K562 (cell line): ENCODE measurements around the gene MAP2K6. TPM values are rescaled to one million over a fixed set of nuclear protein-coding genes. Genes with fewer than 3 reads are reported as not detected.

Source experiments
- ATAC-seq: fragments of 200-7000 bp; cut with Tn5 transposase; 3 replicates; pipeline ENCODE4 v1.9.1; 2020; ENCODE audit warnings: moderate library complexity
- BruUV-seq: library from RNA; stranded (reverse); fragments of 400-500 nt; replicated peaks from 2 replicates; lab custom pipeline; 2021; lab: Mats Ljungman, UMichigan
- CTCF ChIA-PET: fragments of 300-600 bp; formaldehyde crosslinking; extraction: SDS; loops from one replicate; lab custom pipeline; 2021; ENCODE audit warnings: low intra/inter-chr PET ratio; lab: Yijun Ruan, JAX
- POLR2A ChIA-PET: fragments of 300-600, 350-650 bp; sonication (Branson Sonifier 250); formaldehyde crosslinking; extraction: SDS; loops from one replicate; lab custom pipeline; 2021; ENCODE audit warnings: antibody characterized with exemption, inconsistent platforms; lab: Yijun Ruan, JAX
- DNase-seq, 4 experiments: peaks; one replicate each; pipeline versions ENCODE4 v3.0.0 to v3.0.0-alpha.2; 2011 to 2018; ENCODE audit warnings: low spot score in 3 of 4, mixed read lengths in 3 of 4; ENCODE audit errors: extremely low read depth in 1 of 4
- FAIRE-seq: peaks from 2 replicates; lab custom pipeline; 2011; peaks lifted over from hg19 to GRCh38; lab: Jason Lieb, UNC
- H2AFZ ChIP-seq: 2 replicates; pipeline ENCODE4 v1.6.0; 2011; ENCODE audit warnings: low read depth, low read length, control low read depth, inconsistent platforms
- H3K27ac ChIP-seq: fragments of 200-600 bp; 3 replicates; pipeline ENCODE4 v1.8.0; 2011; ENCODE audit warnings: low read depth, mild to moderate bottlenecking, control low read depth, inconsistent platforms, low read length, moderate library complexity, mixed read lengths; ENCODE audit errors: extremely low read depth
- H3K27me3 ChIP-seq, 2 experiments: fragments of 300-600 bp in 1 of 2; 2 replicates in 1 of 2; 3 replicates in 1 of 2; pipeline versions ENCODE4 v1.6.0 to v1.8.0; 2011; ENCODE audit warnings: inconsistent platforms in 2 of 2, low read length in 2 of 2, mild to moderate bottlenecking in 1 of 2, mixed read lengths in 1 of 2, moderate library complexity in 1 of 2; ENCODE audit not compliant: control insufficient read depth in 2 of 2, insufficient read depth in 2 of 2
- H3K36me3 ChIP-seq: fragments of 300-600 bp; 3 replicates; pipeline ENCODE4 v1.8.0; 2011; ENCODE audit warnings: mild to moderate bottlenecking, low read length, inconsistent platforms; ENCODE audit not compliant: control insufficient read depth, insufficient read depth
- H3K4me1 ChIP-seq, 2 experiments: fragments of 200-600 bp in 1 of 2; replicated peaks in 1 of 2; 2 replicates in 1 of 2; 3 replicates in 1 of 2; pipeline versions ENCODE4 v1.5.1 to v1.8.0; 2011; ENCODE audit warnings: inconsistent platforms in 2 of 2, low read length in 2 of 2, mild to moderate bottlenecking in 1 of 2, mixed read lengths in 1 of 2, moderate library complexity in 1 of 2; ENCODE audit not compliant: control insufficient read depth in 2 of 2, insufficient read depth in 2 of 2
- H3K4me2 ChIP-seq: 2 replicates; pipeline ENCODE4 v1.6.1; 2011; ENCODE audit warnings: low read length, control low read depth, inconsistent platforms, mixed read lengths; ENCODE audit not compliant: insufficient read depth
- H3K4me3 ChIP-seq: fragments of 200-600 bp; sonication (generic), shearing (Covaris generic); 2 replicates; pipeline ENCODE4 v1.5.1; 2016; ENCODE audit warnings: control low read depth, inconsistent platforms
- H3K79me2 ChIP-seq: fragments of 200-600 bp; 3 replicates; pipeline ENCODE4 v1.8.0; 2011; ENCODE audit warnings: low read length, inconsistent platforms; ENCODE audit not compliant: control insufficient read depth, insufficient read depth
- H3K9ac ChIP-seq, 2 experiments: 2 replicates each; pipeline versions ENCODE4 v1.6.0 to v1.6.1; 2011; ENCODE audit warnings: low read depth in 2 of 2, low read length in 2 of 2, control low read depth in 1 of 2, inconsistent platforms in 1 of 2, mild to moderate bottlenecking in 1 of 2, mixed read lengths in 1 of 2; ENCODE audit not compliant: insufficient read depth in 1 of 2
- H3K9me1 ChIP-seq: one replicate; pipeline ENCODE4 v1.6.0; 2011; ENCODE audit warnings: inconsistent platforms, mild to moderate bottlenecking, low read length, moderate library complexity; ENCODE audit not compliant: control insufficient read depth, insufficient read depth
- H3K9me3 ChIP-seq: replicated peaks from 2 replicates; pipeline ENCODE4 v1.5.1; 2011; ENCODE audit warnings: low read depth, low read length, inconsistent platforms; ENCODE audit not compliant: control insufficient read depth, insufficient read depth
- H4K20me1 ChIP-seq: replicated peaks from 2 replicates; pipeline ENCODE4 v1.6.1; 2011; ENCODE audit warnings: low read length, inconsistent platforms, mixed read lengths; ENCODE audit not compliant: control insufficient read depth, insufficient read depth
- CEBPB ChIP-seq: fragments of 450-650 bp; IDR thresholded peaks from 2 replicates; pipeline ENCODE4 v1.6.1; 2016; ENCODE audit warnings: missing genetic modification characterization, missing compliant biosample characterization
- CUX1 ChIP-seq: fragments of 200-800 bp; sonication (Bioruptor generic); IDR thresholded peaks from 2 replicates; pipeline ENCODE4 v1.6.1; 2016; ENCODE audit warnings: missing genetic modification characterization, missing compliant biosample characterization
- ELF1 ChIP-seq: fragments of 200-800 bp; sonication (Bioruptor generic); IDR thresholded peaks from 2 replicates; pipeline ENCODE4 v1.6.1; 2016; ENCODE audit warnings: missing genetic modification characterization, missing compliant biosample characterization
- HDAC1 ChIP-seq, 2 experiments: fragments of 450-650 bp; IDR thresholded peaks; 2 replicates each; pipeline ENCODE4 v1.6.1; 2016 to 2017; ENCODE audit warnings: inconsistent platforms in 1 of 2, mild to moderate bottlenecking in 1 of 2, moderate library complexity in 1 of 2
- JUND ChIP-seq, 2 experiments: IDR thresholded peaks; 2 replicates in 1 of 2; 3 replicates in 1 of 2; pipeline ENCODE4 v1.6.1; 2011; ENCODE audit warnings: borderline replicate concordance in 2 of 2, low read depth in 2 of 2, low read length in 2 of 2, improper control_type of control experiment in 1 of 2, missing biosample characterization in 1 of 2, missing genetic modification characterization in 1 of 2, missing genetic modification reagents in 1 of 2
- MTA2 ChIP-seq: fragments of 450-650 bp; IDR thresholded peaks from 2 replicates; pipeline ENCODE4 v1.6.1; 2016; ENCODE audit warnings: low read depth
- NFRKB ChIP-seq: fragments of 450-650 bp; IDR thresholded peaks from 2 replicates; pipeline ENCODE4 v1.6.1; 2016; ENCODE audit warnings: low read depth
- POLR2G ChIP-seq: fragments of 200-400 bp; formaldehyde crosslinking; IDR thresholded peaks from 2 replicates; pipeline ENCODE4 v1.6.1; 2017; ENCODE audit warnings: low read depth, mild to moderate bottlenecking, antibody characterized with exemption, low read length, moderate library complexity
- RFX7 ChIP-seq: fragments of 250-450 bp; sonication (Bioruptor Pico); IDR thresholded peaks from 2 replicates; pipeline ENCODE4 v1.5.1; 2021; ENCODE audit warnings: mild to moderate bottlenecking
- SNIP1 ChIP-seq: fragments of 450-650 bp; IDR thresholded peaks from 2 replicates; pipeline ENCODE4 v1.7.1; 2017; ENCODE audit warnings: low read depth, mild to moderate bottlenecking
- SRF ChIP-seq, 2 experiments: fragments of 250-450, 450-650 bp in 1 of 2; sonication (Bioruptor Pico) in 1 of 2; sonication (generic) in 1 of 2; formaldehyde crosslinking; IDR thresholded peaks; 2 replicates each; pipeline versions ENCODE4 v1.5.0 to v1.5.1; 2020 to 2022; ENCODE audit warnings: mild to moderate bottlenecking in 1 of 2, missing genetic modification reagents in 1 of 2
- ZKSCAN8 ChIP-seq: fragments of 200-800 bp; sonication (Bioruptor generic); IDR thresholded peaks from 2 replicates; pipeline ENCODE4 v1.6.1; 2016; ENCODE audit warnings: missing genetic modification characterization, missing compliant biosample characterization
- WGBS: fragments of 100-300 bp; shearing (Covaris generic); methylation state at CpG from one replicate; pipeline ENCODE4 v1.1.6; 2016; ENCODE audit warnings: low coverage, mixed read lengths; ENCODE audit not compliant: insufficient coverage; ENCODE audit errors: missing lambda C conversion rate; 5-methylcytosine and 5-hydroxymethylcytosine counted together
- in situ Hi-C: fragments of 300-500 bp; cut with MboI; formaldehyde crosslinking; loops from 4 replicates; pipeline ENCODE4 v1.15.0; 2018; ENCODE audit warnings: inconsistent platforms, mixed read lengths
- intact Hi-C: fragments of 100-400 bp; cut with micrococcal nuclease; formaldehyde crosslinking; loops from 2 replicates; pipeline ENCODE4 v1.14.2; 2022
- polyA plus RNA-seq, 8 experiments: library from polyadenylated mRNA; depleted of rRNA in 4 of 8; stranded (reverse) in 5 of 8; unstranded in 3 of 8; fragments of >200 nt; fragmentation: Nextera tagmentation in 2 of 8; fragmentation: Illumina TruSeq in 1 of 8; extraction: Ambion mirVana in 2 of 8; extraction: Trizol in 1 of 8; gene quantifications; 2 replicates each; pipeline versions ENCODE4 v1.2.1 to v1.2.3, GENCODE V29; 2011 to 2014; ENCODE audit warnings: inconsistent platforms in 1 of 8, missing spikeins in 1 of 8
- total RNA-seq, 7 experiments: library from RNA; depleted of rRNA in 6 of 7; stranded (reverse); fragments of >200 nt in 6 of 7; fragmentation: Illumina TruSeq in 2 of 7; extraction: Trizol in 2 of 7; gene quantifications; 2 replicates each; pipeline versions ENCODE4 v1.2.1 to v1.2.3, GENCODE V29; 2011 to 2021; ENCODE audit warnings: low replicate concordance in 1 of 7

MAP2K6 gene
- total and polyA plus RNA-seq, 9 of the 15 experiments (the other 6 are each of a cell fraction or from before 2014, with no cell fraction given), result 0.07 to 0.13 TPM; not detected in 7

- TF ChIP-seq NFRKB, result no peak
- TF ChIP-seq JUND (IDR thresholded peaks at IDR 0.05; ENCODE audit: borderline replicate concordance, low read depth, low read length), result no peak
- TF ChIP-seq JUND (tag; IDR thresholded peaks at IDR 0.05; ENCODE audit: borderline replicate concordance, low read depth, low read length), result no peak
- TF ChIP-seq ZKSCAN8 (CRISPR knock-in tag), result no peak
- no peak for TF ChIP-seq SRF (CRISPR knock-in tag; IDR thresholded peaks at IDR 0.05)
- no peak for TF ChIP-seq SNIP1
- CTCF ChIA-PET, result no interaction called here
- no peaks in the 10 kb centered on the region for H3K79me2 ChIP-seq
- intact Hi-C loops (no loop called here), in situ Hi-C loops (no loop called here)
- no peaks in the 10 kb centered on the region for H4K20me1 ChIP-seq
- no peaks in the 10 kb centered on the region for H3K9me1 ChIP-seq
- POLR2A ChIA-PET, result interaction anchor here (1.1 kb wide), 1 partner anchor 13 kb away, joined by 6 read pairs; no protein-coding TSS in a partner anchor
- H3K4me3 ChIP-seq, result no peak overlapping the region
- FAIRE-seq (no peak), DNase-seq (no peak), ATAC-seq (no peak)
- H3K9me3 ChIP-seq, result no peaks in the 10 kb centered on the region
- H3K4me1 ChIP-seq, result no peaks in the 10 kb centered on the region
- no peak overlapping the region for H2AFZ ChIP-seq
- H3K27me3 ChIP-seq, result no peaks in the 10 kb centered on the region
- H3K9ac ChIP-seq, result no peak overlapping the region
- 0% methylated on average over 1 of the region's 1 CpG for WGBS
- H3K36me3 ChIP-seq, result no peaks in the 10 kb centered on the region
- no peak overlapping the region for H3K4me2 ChIP-seq
- no peak overlapping the region for H3K27ac ChIP-seq
- no TSS peak for BruUV-seq
Measured at GRCh38 chr17:69407759-69408158, 6.7 kb upstream of the MAP2K6 start.

- Histone ChIP-seq H3K4me3 (no peak overlapping the region), H3K4me2 (no peak overlapping the region), H3K9me3 (no peaks in the 10 kb centered on the region), H3K27ac (no peak overlapping the region), H3K36me3 (no peaks in the 10 kb centered on the region), H3K4me1 (no peaks in the 10 kb centered on the region; a peak in 1 of 5 replicates), H2AFZ (no peak overlapping the region), H3K9ac (no peak overlapping the region), H4K20me1 (no peaks in the 10 kb centered on the region), H3K79me2 (no peaks in the 10 kb centered on the region), H3K27me3 (peaks cover 0 to 5% of the 10 kb centered on the region in 2 experiments; a peak in 1 of 5 replicates), H3K9me1 (no peaks in the 10 kb centered on the region)
- POLR2A ChIA-PET, result interaction anchor here (1.1 kb wide), 1 partner anchor 10 kb away, joined by 3 read pairs; no protein-coding TSS in a partner anchor
- DNase-seq (no peak), FAIRE-seq (no peak), ATAC-seq (no peak)
- in situ Hi-C loops, result no loop called here
- BruUV-seq, result no TSS peak
- 0% methylated on average over 1 of the region's 2 CpGs for WGBS
- CTCF ChIA-PET, result interaction anchor here (0.7 kb wide), 1 partner anchor 158 kb away, joined by 3 read pairs; no protein-coding TSS in a partner anchor
- intact Hi-C loops, result no loop called here
- no peak for TF ChIP-seq MTA2
- TF ChIP-seq CUX1, result no peak
- no peak for TF ChIP-seq RFX7 (CRISPR knock-in tag)
- no peak for TF ChIP-seq POLR2G
- no peak for TF ChIP-seq CEBPB (tag)
- TF ChIP-seq ELF1 (tag), result no peak
- TF ChIP-seq HDAC1 (IDR thresholded peaks at IDR 0.05), result no peak
Measured at GRCh38 chr17:69410671-69411070, 3.8 kb upstream of the MAP2K6 start.
